ENCODE data around the gene CAB39L. TPM values are rescaled to one million over a fixed set of nuclear protein-coding genes. Genes with fewer than 3 reads are reported as not detected.
A peak's percentile ranks its signal among the peaks of the same experiment; 100 is the strongest.

Gene CAB39L
- total RNA-seq, 4 donors from 2014 or later, result 84.2 to 131 (median 114) TPM

DNA sequence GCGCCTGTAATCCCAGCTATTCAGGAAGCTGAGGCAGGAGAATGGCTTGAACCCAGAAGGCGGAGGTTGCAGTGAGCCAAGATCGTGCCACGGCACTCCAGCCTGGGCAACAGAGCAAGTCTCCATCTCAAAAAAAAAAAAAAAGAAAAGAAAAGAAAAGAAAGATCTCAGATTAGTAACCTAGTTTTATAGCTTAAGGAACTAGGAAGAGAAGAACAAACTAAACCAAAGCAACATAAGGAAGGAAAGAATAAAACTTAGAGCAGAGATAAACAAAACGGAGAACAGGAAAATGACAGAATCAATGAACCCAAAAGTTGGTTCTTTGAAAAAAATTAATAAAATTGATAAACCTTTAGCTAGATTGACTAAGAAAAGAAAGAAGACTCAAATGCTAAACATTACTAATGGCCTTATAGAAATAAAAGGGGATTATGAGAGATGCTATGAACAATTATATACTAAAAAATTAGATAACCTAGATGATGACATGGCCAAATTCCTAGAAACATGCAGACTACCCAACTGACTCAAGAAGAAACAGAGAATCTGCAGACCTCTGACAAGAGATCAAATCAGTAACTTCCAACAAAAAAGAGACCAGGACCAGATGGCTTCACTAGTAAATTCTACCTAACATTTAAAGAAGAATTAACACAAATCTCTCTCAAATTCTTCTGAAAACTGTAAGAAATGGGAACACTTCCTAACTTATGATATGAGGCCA is 127.9 kb downstream of the CAB39L start:
- Histone ChIP-seq H3K4me1 (peaks cover 7 to 43% (median 7%) of the 10 kb centered on the region in 3 donors), H3K27me3 (no peaks in the 10 kb centered on the region), H3K36me3 (peaks cover 0 to 24% of the 10 kb centered on the region in 2 donors), H3K4me3 (no peak overlapping the region), H3K27ac (no peak overlapping the region), H3K9me3 (no peaks in the 10 kb centered on the region)
- TF ChIP-seq POLR2A (IDR thresholded peaks at IDR 0.05), result no peak
- no peak for TF ChIP-seq EP300 (IDR thresholded peaks at IDR 0.05)
- TF ChIP-seq POLR2AphosphoS5 (IDR thresholded peaks at IDR 0.05), result no peak
- TF ChIP-seq, protein P1, sequence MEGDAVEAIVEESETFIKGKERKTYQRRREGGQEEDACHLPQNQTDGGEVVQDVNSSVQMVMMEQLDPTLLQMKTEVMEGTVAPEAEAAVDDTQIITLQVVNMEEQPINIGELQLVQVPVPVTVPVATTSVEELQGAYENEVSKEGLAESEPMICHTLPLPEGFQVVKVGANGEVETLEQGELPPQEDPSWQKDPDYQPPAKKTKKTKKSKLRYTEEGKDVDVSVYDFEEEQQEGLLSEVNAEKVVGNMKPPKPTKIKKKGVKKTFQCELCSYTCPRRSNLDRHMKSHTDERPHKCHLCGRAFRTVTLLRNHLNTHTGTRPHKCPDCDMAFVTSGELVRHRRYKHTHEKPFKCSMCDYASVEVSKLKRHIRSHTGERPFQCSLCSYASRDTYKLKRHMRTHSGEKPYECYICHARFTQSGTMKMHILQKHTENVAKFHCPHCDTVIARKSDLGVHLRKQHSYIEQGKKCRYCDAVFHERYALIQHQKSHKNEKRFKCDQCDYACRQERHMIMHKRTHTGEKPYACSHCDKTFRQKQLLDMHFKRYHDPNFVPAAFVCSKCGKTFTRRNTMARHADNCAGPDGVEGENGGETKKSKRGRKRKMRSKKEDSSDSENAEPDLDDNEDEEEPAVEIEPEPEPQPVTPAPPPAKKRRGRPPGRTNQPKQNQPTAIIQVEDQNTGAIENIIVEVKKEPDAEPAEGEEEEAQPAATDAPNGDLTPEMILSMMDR (IDR thresholded peaks at IDR 0.05), result no peak
- 90 to 97% methylated on average over 4 to 5 of the region's 5 CpGs for WGBS, 2 donors (ENCODE audit: low coverage in 1 of 2)
- ATAC-seq, result no peak

DNA sequence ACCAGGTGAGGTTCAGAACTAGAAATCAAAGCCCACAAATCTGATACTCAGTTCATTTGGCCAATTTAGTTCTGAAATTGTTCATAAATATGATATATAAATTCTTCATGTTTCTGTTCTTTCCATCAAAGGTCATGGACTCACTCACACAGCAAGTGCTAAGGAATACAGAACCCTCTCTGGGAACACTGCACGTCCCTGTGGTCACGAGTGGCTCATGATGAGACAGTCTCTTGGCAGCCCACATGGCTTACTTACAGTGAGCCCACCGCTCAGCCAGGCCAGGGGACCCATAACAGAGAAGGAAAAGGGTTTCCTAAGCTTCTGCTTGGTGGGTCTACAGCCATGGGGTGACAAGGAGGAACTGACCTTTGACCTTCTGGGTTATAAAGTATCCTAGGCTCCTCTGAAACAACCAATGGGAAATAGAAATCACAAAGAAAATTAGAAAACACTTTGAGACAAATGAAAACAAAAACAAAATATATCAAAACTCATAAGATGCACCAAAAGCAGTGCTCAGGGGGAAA is 128.8 kb downstream of the CAB39L start:
- peak overlapping the region in 3 of 4 donors; percentile 65 to 84 (median 79) for H3K27ac ChIP-seq
- no peak for ATAC-seq
- TF ChIP-seq, protein P1 (IDR thresholded peaks at IDR 0.05), result no peak
- TF ChIP-seq POLR2AphosphoS5 (IDR thresholded peaks at IDR 0.05), result no peak
- TF ChIP-seq EP300 (IDR thresholded peaks at IDR 0.05), result no peak
- no peak for TF ChIP-seq POLR2A (IDR thresholded peaks at IDR 0.05)
- peaks cover 0 to 32% of the 10 kb centered on the region in 2 donors for H3K36me3 ChIP-seq
- H3K4me3 ChIP-seq, result no peak overlapping the region
- H3K27me3 ChIP-seq, result no peaks in the 10 kb centered on the region
- WGBS, 2 donors (ENCODE audit: low coverage in 1 of 2), result 100% methylated on average over 3 of the region's 3 CpGs; no CpG with 5 or more reads in 1 of the 2 donors
- H3K9me3 ChIP-seq, result no peaks in the 10 kb centered on the region
- H3K4me1 ChIP-seq, result peaks cover 7 to 45% (median 8%) of the 10 kb centered on the region in 3 donors

DNA sequence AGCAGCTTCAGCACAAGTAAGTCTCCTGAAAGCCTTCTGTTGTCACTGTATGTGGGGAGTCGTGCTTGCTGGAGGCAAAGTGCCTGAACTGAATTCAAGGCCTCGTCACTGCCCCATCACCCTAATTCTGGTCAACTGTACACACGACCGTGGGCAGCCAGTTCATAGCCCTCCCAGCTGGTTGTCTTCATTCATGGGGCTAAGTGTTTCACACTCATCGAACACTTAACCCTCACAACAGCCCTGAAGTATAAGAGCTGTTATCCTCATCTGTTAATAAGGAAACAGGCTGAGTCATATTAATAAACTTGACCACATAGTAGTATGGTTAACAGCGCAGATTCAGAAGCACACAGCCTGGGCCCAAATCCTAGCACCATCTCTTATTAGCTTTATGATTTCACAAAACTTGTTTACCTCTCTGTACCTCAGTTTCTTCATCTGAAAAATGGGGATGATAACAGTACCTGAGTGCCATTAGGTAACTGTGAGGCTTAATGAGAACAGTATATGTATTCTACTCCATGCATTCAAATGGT is 129.5 kb downstream of the CAB39L start:
- H3K27me3 ChIP-seq, result no peaks in the 10 kb centered on the region
- H3K4me1 ChIP-seq, result peaks cover 7 to 45% (median 15%) of the 10 kb centered on the region in 3 donors
- TF ChIP-seq POLR2A (IDR thresholded peaks at IDR 0.05) (no peak), EP300 (IDR thresholded peaks at IDR 0.05) (no peak), POLR2AphosphoS5 (IDR thresholded peaks at IDR 0.05) (no peak)
- TF ChIP-seq, protein P1 (IDR thresholded peaks at IDR 0.05), result no peak
- H3K36me3 ChIP-seq, result peaks cover 0 to 35% of the 10 kb centered on the region in 2 donors
- peak; percentile 6 for ATAC-seq
- H3K27ac ChIP-seq, result peak overlapping the region; percentile 65 to 84 (median 76)
- H3K4me3 ChIP-seq, result no peak overlapping the region
- WGBS, 2 donors (ENCODE audit: low coverage in 1 of 2), result 36 to 63% methylated on average over 1 to 4 of the region's 6 CpGs
- no peaks in the 10 kb centered on the region for H3K9me3 ChIP-seq

DNA sequence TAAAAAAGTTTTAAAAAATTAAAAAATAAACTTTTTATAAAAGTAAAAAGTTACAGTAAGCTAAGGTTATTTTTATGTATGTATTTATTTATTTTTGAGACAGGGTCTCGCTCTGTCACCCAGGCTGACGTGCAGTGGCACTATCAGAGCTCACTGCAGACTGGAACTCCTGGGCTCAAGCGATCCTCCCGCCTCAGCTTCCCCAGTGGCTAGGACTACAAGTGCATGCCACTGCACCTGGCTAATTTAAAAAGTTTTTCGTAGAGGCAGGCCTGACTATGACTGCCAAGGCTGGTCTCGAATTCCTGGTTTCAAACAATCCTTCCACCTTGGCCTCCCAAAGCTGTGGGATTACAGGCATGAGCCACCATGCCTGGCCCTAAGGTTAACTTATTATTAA is 132.0 kb downstream of the CAB39L start:
- Histone ChIP-seq H3K27ac (no peak overlapping the region), H3K4me3 (no peak overlapping the region), H3K9me3 (no peaks in the 10 kb centered on the region), H3K36me3 (peaks cover 0 to 20% of the 10 kb centered on the region in 2 donors), H3K4me1 (peaks cover 16 to 64% (median 32%) of the 10 kb centered on the region in 3 donors), H3K27me3 (no peaks in the 10 kb centered on the region)
- WGBS, 2 donors (ENCODE audit: low coverage in 1 of 2), result 92 to 95% methylated on average over 6 of the region's 6 CpGs
- no peak for ATAC-seq
- no peak for TF ChIP-seq EP300 (IDR thresholded peaks at IDR 0.05)
- TF ChIP-seq POLR2AphosphoS5 (IDR thresholded peaks at IDR 0.05), result no peak
- no peak for TF ChIP-seq POLR2A (IDR thresholded peaks at IDR 0.05)
- TF ChIP-seq, protein P1 (IDR thresholded peaks at IDR 0.05), result no peak
